Measurements from ENCODE around the gene ACSM2B. TPM values are rescaled to one million over a fixed set of nuclear protein-coding genes. Genes with fewer than 3 reads are reported as not detected.
"Not testable (repeated sequence)": the region's sequence is repeated elsewhere in the genome, so short reads cannot be mapped to it uniquely, and the experiment has no call there.

The ACSM2B gene
- total RNA-seq, 1 donor from 2014 or later: not detected

- H3K27me3 Mint-ChIP-seq; H3K36me3 Mint-ChIP-seq (ENCODE audit: insufficient read depth); H3K4me3 Mint-ChIP-seq (ENCODE audit: low read depth); H3K27ac Mint-ChIP-seq; DNase-seq (ENCODE audit: low spot score, unreplicated experiment); H3K4me1 Mint-ChIP-seq (ENCODE audit: low read depth); H3K9me3 Mint-ChIP-seq (ENCODE audit: low read depth): not testable (repeated sequence)
Observed at GRCh38 chr16:20578091-20578490, 1.9 kb upstream of the ACSM2B start.

- DNase-seq (ENCODE audit: low spot score, unreplicated experiment); H3K36me3 Mint-ChIP-seq (ENCODE audit: insufficient read depth); H3K27me3 Mint-ChIP-seq; H3K4me3 Mint-ChIP-seq (ENCODE audit: low read depth); H3K4me1 Mint-ChIP-seq (ENCODE audit: low read depth); H3K27ac Mint-ChIP-seq: not testable (repeated sequence)
- peaks cover 17% of the 10 kb centered on the region for H3K9me3 Mint-ChIP-seq (ENCODE audit: low read depth)
Observed at GRCh38 chr16:20569117-20569651, 7.0 kb downstream of the ACSM2B start.

GRCh38 chr16:20568404-20568803 is 7.8 kb downstream of the ACSM2B start:
- no peaks in the 10 kb centered on the region for H3K36me3 Mint-ChIP-seq (ENCODE audit: insufficient read depth)
- H3K9me3 Mint-ChIP-seq (ENCODE audit: low read depth): peaks cover 17% of the 10 kb centered on the region
- no peak for TF ChIP-seq CTCF (IDR thresholded peaks at IDR 0.05; ENCODE audit: unreplicated experiment)
- no peaks in the 10 kb centered on the region for H3K4me1 Mint-ChIP-seq (ENCODE audit: low read depth)
- H3K27me3 Mint-ChIP-seq: no peaks in the 10 kb centered on the region
- H3K27ac Mint-ChIP-seq: no peak overlapping the region
- no peak for DNase-seq (ENCODE audit: low spot score, unreplicated experiment)
- H3K4me3 Mint-ChIP-seq (ENCODE audit: low read depth): no peak overlapping the region

GRCh38 chr16:20566864-20567263 is 9.3 kb downstream of the ACSM2B start:
- H3K4me1 Mint-ChIP-seq (ENCODE audit: low read depth): no peaks in the 10 kb centered on the region
- DNase-seq (ENCODE audit: low spot score, unreplicated experiment): no peak
- H3K4me3 Mint-ChIP-seq (ENCODE audit: low read depth): no peak overlapping the region
- TF ChIP-seq CTCF (IDR thresholded peaks at IDR 0.05; ENCODE audit: unreplicated experiment): no peak
- peaks cover 22% of the 10 kb centered on the region for H3K9me3 Mint-ChIP-seq (ENCODE audit: low read depth)
- no peak overlapping the region for H3K27ac Mint-ChIP-seq
- H3K36me3 Mint-ChIP-seq (ENCODE audit: insufficient read depth): no peaks in the 10 kb centered on the region
- no peaks in the 10 kb centered on the region for H3K27me3 Mint-ChIP-seq

- not testable (repeated sequence) for H3K36me3 Mint-ChIP-seq (ENCODE audit: insufficient read depth); H3K27ac Mint-ChIP-seq; H3K27me3 Mint-ChIP-seq; H3K4me1 Mint-ChIP-seq (ENCODE audit: low read depth); DNase-seq (ENCODE audit: low spot score, unreplicated experiment); H3K4me3 Mint-ChIP-seq (ENCODE audit: low read depth)
- peaks cover 21% of the 10 kb centered on the region for H3K9me3 Mint-ChIP-seq (ENCODE audit: low read depth)
Observed at GRCh38 chr16:20565334-20565733, 10.8 kb downstream of the ACSM2B start.

- H3K27me3 Mint-ChIP-seq; H3K4me3 Mint-ChIP-seq (ENCODE audit: low read depth); DNase-seq (ENCODE audit: low spot score, unreplicated experiment); H3K4me1 Mint-ChIP-seq (ENCODE audit: low read depth); H3K36me3 Mint-ChIP-seq (ENCODE audit: insufficient read depth); H3K27ac Mint-ChIP-seq: not testable (repeated sequence)
- peaks cover 26% of the 10 kb centered on the region for H3K9me3 Mint-ChIP-seq (ENCODE audit: low read depth)
Observed at GRCh38 chr16:20564218-20564617, 11.9 kb downstream of the ACSM2B start.

- H3K9me3 Mint-ChIP-seq (ENCODE audit: low read depth): peaks cover 20% of the 10 kb centered on the region
- H3K27ac Mint-ChIP-seq; H3K4me1 Mint-ChIP-seq (ENCODE audit: low read depth); H3K27me3 Mint-ChIP-seq; H3K4me3 Mint-ChIP-seq (ENCODE audit: low read depth); H3K36me3 Mint-ChIP-seq (ENCODE audit: insufficient read depth); DNase-seq (ENCODE audit: low spot score, unreplicated experiment): not testable (repeated sequence)
Observed at GRCh38 chr16:20555628-20556027, 20.5 kb downstream of the ACSM2B start.

- H3K4me1 Mint-ChIP-seq (ENCODE audit: low read depth); H3K36me3 Mint-ChIP-seq (ENCODE audit: insufficient read depth); DNase-seq (ENCODE audit: low spot score, unreplicated experiment); H3K4me3 Mint-ChIP-seq (ENCODE audit: low read depth); H3K27me3 Mint-ChIP-seq; H3K27ac Mint-ChIP-seq: not testable (repeated sequence)
- H3K9me3 Mint-ChIP-seq (ENCODE audit: low read depth): peaks cover 12% of the 10 kb centered on the region
Observed at GRCh38 chr16:20554689-20555088, 21.5 kb downstream of the ACSM2B start.

- H3K27ac Mint-ChIP-seq; H3K4me3 Mint-ChIP-seq (ENCODE audit: low read depth); DNase-seq (ENCODE audit: low spot score, unreplicated experiment): not testable (repeated sequence)
Observed at GRCh38 chr16:20553493-20553892, 22.7 kb downstream of the ACSM2B start.

GRCh38 chr16:20546951-20547350 is 29.2 kb downstream of the ACSM2B start:
- H3K9me3 Mint-ChIP-seq (ENCODE audit: low read depth); H3K27me3 Mint-ChIP-seq; H3K27ac Mint-ChIP-seq; H3K4me3 Mint-ChIP-seq (ENCODE audit: low read depth); H3K36me3 Mint-ChIP-seq (ENCODE audit: insufficient read depth); DNase-seq (ENCODE audit: low spot score, unreplicated experiment); H3K4me1 Mint-ChIP-seq (ENCODE audit: low read depth): not testable (repeated sequence)

More at GRCh38 chr16:20553493-20553892, 22.7 kb downstream of the ACSM2B start:
- not testable (repeated sequence) for H3K36me3 Mint-ChIP-seq (ENCODE audit: insufficient read depth); H3K4me1 Mint-ChIP-seq (ENCODE audit: low read depth); H3K27me3 Mint-ChIP-seq
- H3K9me3 Mint-ChIP-seq (ENCODE audit: low read depth): peaks cover 14% of the 10 kb centered on the region

GRCh38 chr16:20546278-20546853 is 29.8 kb downstream of the ACSM2B start:
- not testable (repeated sequence) for H3K4me1 Mint-ChIP-seq (ENCODE audit: low read depth); DNase-seq (ENCODE audit: low spot score, unreplicated experiment); H3K36me3 Mint-ChIP-seq (ENCODE audit: insufficient read depth); H3K4me3 Mint-ChIP-seq (ENCODE audit: low read depth); H3K9me3 Mint-ChIP-seq (ENCODE audit: low read depth); H3K27ac Mint-ChIP-seq; H3K27me3 Mint-ChIP-seq

Measured in progenitor cell of endocrine pancreas (in vitro differentiated cells).